HG02588 (cell line): Measurements from ENCODE around the gene CNPY2.
A peak's percentile ranks its signal among the peaks of the same experiment; 100 is the strongest.
"Not testable (repeated sequence)": the region's sequence is repeated elsewhere in the genome, so short reads cannot be mapped to it uniquely, and the experiment has no call there.

Source experiments
- ATAC-seq: cut with Tn5 transposase; IDR thresholded peaks from one replicate; pipeline ENCODE4 v1.9.1; 2021; ENCODE audit warnings: mild to moderate bottlenecking, moderate library complexity; ENCODE audit not compliant: unreplicated experiment

The CNPY2 gene

GRCh38 chr12:56315622-56316473 is at the start of gene CNPY2:
Gene CNPY2 (minus strand): TSS chr12:56315988. CDS start chr12:56315217, 771 bp downstream.
- ATAC-seq, result peak; percentile 87

- ATAC-seq, result no peak
Observed at GRCh38 chr12:56362130-56363059, 46.6 kb upstream of the CNPY2 start, which contains the start of gene APOF. Gene APOF (minus strand): TSS chr12:56362857. CDS start chr12:56362745, 112 bp downstream.

GRCh38 chr12:56361487-56362129 is 45.8 kb upstream of the CNPY2 start:
- no peak for ATAC-seq

GRCh38 chr12:56359851-56360767 is 44.3 kb upstream of the CNPY2 start, which contains the start of gene STAT2:
Gene STAT2 (minus strand): TSS chr12:56360107. CDS start chr12:56356571, 3,536 bp downstream.
- peak; percentile 93 for ATAC-seq

- ATAC-seq, result no peak
Observed at GRCh38 chr12:56358836-56359532, 43.2 kb upstream of the CNPY2 start.

GRCh38 chr12:56351325-56351724 is 35.5 kb upstream of the CNPY2 start:
- ATAC-seq, result no peak

GRCh38 chr12:56350662-56351061 is 34.9 kb upstream of the CNPY2 start:
- ATAC-seq, result no peak

GRCh38 chr12:56348776-56349175 is 33.0 kb upstream of the CNPY2 start:
- no peak for ATAC-seq

- not testable (repeated sequence) for ATAC-seq
Observed at GRCh38 chr12:56347255-56347654, 31.5 kb upstream of the CNPY2 start.

GRCh38 chr12:56346675-56347074 is 30.9 kb upstream of the CNPY2 start:
- no peak for ATAC-seq

- not testable (repeated sequence) for ATAC-seq
Observed at GRCh38 chr12:56342290-56342689, 26.5 kb upstream of the CNPY2 start.

- no peak for ATAC-seq
Observed at GRCh38 chr12:56341616-56342015, 25.8 kb upstream of the CNPY2 start.

- ATAC-seq, result no peak
Observed at GRCh38 chr12:56339158-56339422, 23.3 kb upstream of the CNPY2 start.

GRCh38 chr12:56338308-56339157 is 22.7 kb upstream of the CNPY2 start, which contains the start of gene IL23A:
Gene IL23A (plus strand): TSS chr12:56338884. CDS start chr12:56339045, 161 bp downstream.
- ATAC-seq, result no peak

GRCh38 chr12:56337753-56338251 is 22.0 kb upstream of the CNPY2 start:
- no peak for ATAC-seq

GRCh38 chr12:56336361-56337167 is 20.8 kb upstream of the CNPY2 start:
- no peak for ATAC-seq

GRCh38 chr12:56335527-56335926 is 19.7 kb upstream of the CNPY2 start:
- ATAC-seq, result not testable (repeated sequence)

GRCh38 chr12:56334490-56334793 is 18.7 kb upstream of the CNPY2 start:
- no peak for ATAC-seq
